Upper lobe of right lung (tissue), 1 donor: Measurements from ENCODE around the gene ABITRAM. TPM values are rescaled to one million over a fixed set of nuclear protein-coding genes. Genes with fewer than 3 reads are reported as not detected.

Source experiments
- ATAC-seq: fragments of 200-7000 bp; cut with Tn5 transposase; one replicate; pipeline ENCODE4 v1.9.1; 2020; ENCODE audit warnings: mild to moderate bottlenecking, moderate library complexity
- DNase-seq: peaks from one replicate; pipeline ENCODE4 v3.0.0-alpha.2; 2020
- H3K27ac ChIP-seq: fragments of 200-600 bp; one replicate; pipeline ENCODE4 v1.8.0; 2022
- H3K27me3 ChIP-seq: fragments of 200-600 bp; one replicate; pipeline ENCODE4 v1.8.0; 2022; ENCODE audit warnings: mild to moderate bottlenecking
- H3K36me3 ChIP-seq: fragments of 200-600 bp; one replicate; pipeline ENCODE4 v1.8.0; 2022
- H3K4me1 ChIP-seq: fragments of 200-600 bp; one replicate; pipeline ENCODE4 v1.8.0; 2022
- H3K4me3 ChIP-seq: fragments of 200-600 bp; one replicate; pipeline ENCODE4 v1.8.0; 2022; ENCODE audit warnings: mild to moderate bottlenecking
- H3K9me3 ChIP-seq: fragments of 200-600 bp; one replicate; pipeline ENCODE4 v1.8.0; 2022
- intact Hi-C: fragments of 100-400 bp; cut with DNase I; formaldehyde crosslinking; loops from one replicate; pipeline ENCODE4 v1.11.0; 2022
- total RNA-seq: library from RNA; stranded (reverse); fragmentation: NEBNext Ultra II Directional; extraction: Animal tissue kit (Norgen Biotek cat#: 25700); gene quantifications from one replicate; pipeline ENCODE4 v1.2.1, GENCODE V29; 2021
- TF ChIP-seq, protein P1 (sequence below): fragments of 200-600 bp; IDR thresholded peaks from one replicate; pipeline ENCODE4 v1.8.0; 2022; ENCODE audit warnings: antibody characterized with exemption
- donor health status: DM: no; HTN: yes; CAD: no; lungs with severe emphysema.

ABITRAM gene
- total RNA-seq, 1 donor from 2014 or later = 13.3 TPM

DNA sequence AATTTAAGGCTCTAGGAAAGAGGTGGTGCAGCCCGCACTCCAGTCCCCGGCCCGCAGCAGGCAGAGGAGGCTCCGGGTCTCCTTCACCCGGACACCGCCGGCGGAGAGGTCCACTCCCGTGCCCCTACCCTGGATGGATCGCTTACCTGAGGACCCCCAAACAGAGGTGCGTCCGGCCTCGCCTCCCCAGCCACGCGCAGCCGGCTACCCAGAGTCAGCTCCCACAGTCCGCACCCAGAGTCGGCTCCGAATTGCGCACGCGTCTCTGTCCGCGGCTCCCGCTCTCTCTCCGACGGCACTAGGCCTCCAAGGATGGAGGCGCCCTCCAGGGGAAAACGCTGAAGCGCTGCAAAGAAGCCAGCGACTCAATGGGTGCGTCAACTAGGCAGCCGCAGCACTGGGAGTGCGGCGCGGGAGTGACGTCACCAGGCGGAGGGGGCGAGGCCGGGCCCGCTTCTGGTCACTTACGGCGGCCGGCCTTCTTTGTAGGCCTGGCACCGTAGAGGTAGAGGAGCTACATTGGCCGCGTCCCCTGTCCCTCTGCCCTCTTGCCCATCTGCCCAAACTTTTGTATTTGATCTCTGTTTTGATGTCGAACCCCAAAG is 380 bp upstream of the ABITRAM start, which contains the start of gene ELP1:
Gene ELP1, minus strand, starts transcription at position 407 of the 605 bp plus-strand sequence. CDS start 2,978 bp downstream, outside the sequence.
- Histone ChIP-seq H3K27me3 (no peaks in the 10 kb centered on the region), H3K4me1 (peaks cover 17% of the 10 kb centered on the region), H3K27ac (peak within 1 kb of the TSS; percentile 91), H3K36me3 (peaks cover 11% of the 10 kb centered on the region), H3K4me3 (peak within 1 kb of the TSS; percentile 94), H3K9me3 (no peaks in the 10 kb centered on the region)
- TF ChIP-seq, protein P1, sequence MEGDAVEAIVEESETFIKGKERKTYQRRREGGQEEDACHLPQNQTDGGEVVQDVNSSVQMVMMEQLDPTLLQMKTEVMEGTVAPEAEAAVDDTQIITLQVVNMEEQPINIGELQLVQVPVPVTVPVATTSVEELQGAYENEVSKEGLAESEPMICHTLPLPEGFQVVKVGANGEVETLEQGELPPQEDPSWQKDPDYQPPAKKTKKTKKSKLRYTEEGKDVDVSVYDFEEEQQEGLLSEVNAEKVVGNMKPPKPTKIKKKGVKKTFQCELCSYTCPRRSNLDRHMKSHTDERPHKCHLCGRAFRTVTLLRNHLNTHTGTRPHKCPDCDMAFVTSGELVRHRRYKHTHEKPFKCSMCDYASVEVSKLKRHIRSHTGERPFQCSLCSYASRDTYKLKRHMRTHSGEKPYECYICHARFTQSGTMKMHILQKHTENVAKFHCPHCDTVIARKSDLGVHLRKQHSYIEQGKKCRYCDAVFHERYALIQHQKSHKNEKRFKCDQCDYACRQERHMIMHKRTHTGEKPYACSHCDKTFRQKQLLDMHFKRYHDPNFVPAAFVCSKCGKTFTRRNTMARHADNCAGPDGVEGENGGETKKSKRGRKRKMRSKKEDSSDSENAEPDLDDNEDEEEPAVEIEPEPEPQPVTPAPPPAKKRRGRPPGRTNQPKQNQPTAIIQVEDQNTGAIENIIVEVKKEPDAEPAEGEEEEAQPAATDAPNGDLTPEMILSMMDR = peak; percentile 16
- DNase-seq (peak; percentile 96), ATAC-seq (peak; percentile 94)
- intact Hi-C loops = no loop called here

- Histone ChIP-seq H3K9me3 (no peaks in the 10 kb centered on the region), H3K4me1 (peaks cover 11% of the 10 kb centered on the region), H3K27me3 (no peaks in the 10 kb centered on the region), H3K36me3 (peaks cover 31% of the 10 kb centered on the region), H3K4me3 (no peak overlapping the region), H3K27ac (no peak overlapping the region)
- ATAC-seq = no peak
- intact Hi-C loops = no loop called here
- TF ChIP-seq, protein P1 = no peak
- no peak for DNase-seq
Observed at GRCh38 chr9:108937561-108938305, 3.5 kb downstream of the ABITRAM start.

DNA sequence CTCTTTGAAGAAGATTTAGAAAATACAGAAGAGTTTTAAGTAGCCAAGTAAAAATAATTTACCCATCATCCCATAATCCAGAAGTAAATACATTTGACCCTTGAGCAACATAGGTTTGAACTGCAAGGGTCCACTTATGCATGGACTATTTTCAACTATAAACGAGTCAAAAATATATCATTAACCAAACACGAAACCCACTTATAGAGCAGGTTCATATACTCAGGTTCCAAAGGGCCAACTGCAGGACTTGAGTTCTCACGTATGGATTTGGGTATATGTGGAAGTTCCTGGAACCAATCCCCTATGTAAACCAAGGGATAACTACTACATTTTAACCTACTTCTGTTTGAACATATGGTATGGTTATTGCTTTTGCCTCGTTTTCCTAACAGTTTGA is 5.8 kb downstream of the ABITRAM start:
- DNase-seq (no peak), ATAC-seq (no peak)
- Histone ChIP-seq H3K9me3 (no peaks in the 10 kb centered on the region), H3K4me1 (peaks cover 5% of the 10 kb centered on the region), H3K36me3 (peaks cover 49% of the 10 kb centered on the region), H3K4me3 (no peak overlapping the region), H3K27ac (no peak overlapping the region), H3K27me3 (no peaks in the 10 kb centered on the region)
- TF ChIP-seq, protein P1 = no peak
- intact Hi-C loops = no loop called here

GRCh38 chr9:108950168-108950567 is 16.0 kb downstream of the ABITRAM start:
- intact Hi-C loops = no loop called here
- no peak for ATAC-seq

GRCh38 chr9:108951578-108951977 is 17.4 kb downstream of the ABITRAM start:
- intact Hi-C loops = no loop called here
- TF ChIP-seq, protein P1 = no peak
- H3K4me1 ChIP-seq = peaks cover 8% of the 10 kb centered on the region
- DNase-seq = no peak
- H3K27me3 ChIP-seq = no peaks in the 10 kb centered on the region
- no peak for ATAC-seq
- H3K27ac ChIP-seq = no peak overlapping the region
- H3K4me3 ChIP-seq = no peak overlapping the region
- no peaks in the 10 kb centered on the region for H3K9me3 ChIP-seq
- H3K36me3 ChIP-seq = peaks cover 18% of the 10 kb centered on the region

More at GRCh38 chr9:108950168-108950567, 16.0 kb downstream of the ABITRAM start:
- Histone ChIP-seq H3K27me3 (no peaks in the 10 kb centered on the region), H3K9me3 (no peaks in the 10 kb centered on the region), H3K4me3 (no peak overlapping the region), H3K27ac (no peak overlapping the region), H3K4me1 (peaks cover 8% of the 10 kb centered on the region), H3K36me3 (peaks cover 18% of the 10 kb centered on the region)
- TF ChIP-seq, protein P1 = no peak
- no peak for DNase-seq
